K562 treated with DMSO at 1 percent for 24 hours (cell line): ENCODE data around the gene RAB5A. TPM values are rescaled to one million over a fixed set of nuclear protein-coding genes. Genes with fewer than 3 reads are reported as not detected.

Experiments
- total RNA-seq: library from RNA; unstranded; fragments of 300-600 nt; gene quantifications from 2 replicates; pipeline ENCODE4 v1.2.3, GENCODE V29; 2022; ENCODE audit warnings: low read depth; ENCODE audit not compliant: insufficient read depth

The RAB5A gene, protein sequence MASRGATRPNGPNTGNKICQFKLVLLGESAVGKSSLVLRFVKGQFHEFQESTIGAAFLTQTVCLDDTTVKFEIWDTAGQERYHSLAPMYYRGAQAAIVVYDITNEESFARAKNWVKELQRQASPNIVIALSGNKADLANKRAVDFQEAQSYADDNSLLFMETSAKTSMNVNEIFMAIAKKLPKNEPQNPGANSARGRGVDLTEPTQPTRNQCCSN
- 25.2 and 30.2 TPM in 2 replicates for total RNA-seq

DNA sequence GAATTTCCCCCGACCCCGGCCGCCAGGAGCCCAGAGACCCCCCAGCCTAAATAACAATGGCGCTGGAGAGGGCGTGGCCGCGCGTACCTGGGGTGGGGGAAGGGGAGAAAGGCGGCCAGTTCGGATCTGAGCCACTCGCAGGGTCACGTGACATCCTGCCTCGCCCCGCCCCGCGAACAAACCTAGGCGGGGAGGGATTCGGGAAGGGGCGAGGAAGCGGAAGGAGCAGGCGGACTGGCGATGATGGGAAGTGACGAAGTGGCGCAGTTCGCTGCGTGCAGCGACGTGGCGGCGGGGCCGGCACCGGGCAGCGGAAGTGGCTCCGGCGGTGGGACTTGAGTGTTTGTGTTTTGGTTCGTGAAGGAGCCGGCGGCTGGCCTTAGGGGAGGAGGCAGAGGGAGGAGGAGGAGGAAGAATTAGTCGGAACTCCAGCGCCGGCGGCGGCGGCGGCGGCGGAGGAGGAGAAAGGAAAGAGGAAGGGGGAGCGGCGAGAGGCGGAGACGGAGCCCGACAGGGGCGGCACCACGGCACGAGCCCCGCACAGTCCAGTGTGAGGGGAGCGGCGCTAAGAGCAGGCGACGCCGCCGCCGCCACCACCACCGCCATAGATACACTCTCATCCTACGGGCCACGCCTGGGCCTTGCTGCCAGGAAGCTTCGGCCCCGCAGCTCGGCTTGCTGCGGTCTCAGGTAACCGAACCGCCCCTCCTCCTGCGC, at the start of gene RAB5A:
RAB5A (plus strand) TSS at position 266 of the 717 bp plus-strand sequence. CDS start 3,802 bp downstream, outside the sequence.

DNA sequence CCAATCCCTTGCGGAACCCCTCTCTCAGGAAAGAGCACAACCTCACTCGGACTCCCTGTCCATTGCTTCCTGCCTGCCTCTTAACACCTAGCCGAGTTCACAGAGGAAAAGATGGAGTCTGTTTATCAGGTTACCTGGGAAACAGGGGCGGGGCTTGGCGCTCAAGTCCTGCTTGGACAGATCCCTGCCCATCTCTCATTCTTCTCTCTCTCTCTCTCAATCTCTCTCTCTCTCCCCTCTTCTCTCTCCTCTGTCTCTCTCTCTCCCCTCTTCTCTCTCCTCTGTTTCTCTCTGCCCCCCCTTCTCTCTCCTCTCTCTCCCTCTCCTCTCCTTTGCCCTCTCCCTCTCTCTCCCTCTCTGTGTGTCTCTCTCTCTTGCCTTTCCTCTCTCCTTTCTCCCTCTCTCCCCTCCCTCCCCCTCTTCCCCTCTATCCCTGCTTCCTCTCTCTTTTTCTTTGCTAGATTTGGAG, 12.8 kb upstream of the RAB5A start, which contains the start of gene EFHB:
EFHB (minus strand) TSS at position 120 of the 469 bp plus-strand sequence. CDS start 199 bp downstream, outside the sequence.

DNA sequence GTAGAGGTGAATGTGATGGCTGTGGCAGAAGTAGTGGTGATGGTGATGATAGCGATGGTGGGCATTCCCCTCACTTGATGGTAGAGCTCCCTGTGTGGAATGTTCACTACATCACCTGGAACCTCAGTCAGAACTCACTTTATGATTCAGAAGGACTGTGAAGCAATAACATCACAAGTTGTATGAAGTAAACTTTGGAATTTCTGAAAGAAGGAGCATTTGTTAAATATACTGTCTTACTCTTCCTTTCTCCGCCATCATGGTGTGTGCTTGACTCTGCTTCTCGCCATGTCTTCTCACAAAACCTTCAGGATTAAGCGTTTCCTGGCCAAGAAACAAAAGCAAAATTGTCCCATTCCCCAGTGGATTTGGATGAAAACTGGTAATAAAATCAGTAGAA, 65.3 kb downstream of the RAB5A start, which contains the start of gene PP2D1:
PP2D1 (minus strand) TSS at position 101 of the 400 bp plus-strand sequence. CDS start 192 bp downstream, outside the sequence.

Other genes starting within 250 kb of the RAB5A start
- gene EFHB, start 12.9 kb upstream of the RAB5A start, total RNA-seq: 1.4 and 3.5 TPM in 2 replicates
- not detected in 2 replicates for gene PP2D1, start 65.2 kb downstream of the RAB5A start, total RNA-seq
- 12.4 and 13.5 TPM in 2 replicates for gene KAT2B, start 93.3 kb downstream of the RAB5A start, total RNA-seq
- gene SGO1, start 239.1 kb downstream of the RAB5A start, total RNA-seq: 14.7 and 21.4 TPM in 2 replicates